Measurements from ENCODE around the gene SH3RF2.

Gene SH3RF2

DNA sequence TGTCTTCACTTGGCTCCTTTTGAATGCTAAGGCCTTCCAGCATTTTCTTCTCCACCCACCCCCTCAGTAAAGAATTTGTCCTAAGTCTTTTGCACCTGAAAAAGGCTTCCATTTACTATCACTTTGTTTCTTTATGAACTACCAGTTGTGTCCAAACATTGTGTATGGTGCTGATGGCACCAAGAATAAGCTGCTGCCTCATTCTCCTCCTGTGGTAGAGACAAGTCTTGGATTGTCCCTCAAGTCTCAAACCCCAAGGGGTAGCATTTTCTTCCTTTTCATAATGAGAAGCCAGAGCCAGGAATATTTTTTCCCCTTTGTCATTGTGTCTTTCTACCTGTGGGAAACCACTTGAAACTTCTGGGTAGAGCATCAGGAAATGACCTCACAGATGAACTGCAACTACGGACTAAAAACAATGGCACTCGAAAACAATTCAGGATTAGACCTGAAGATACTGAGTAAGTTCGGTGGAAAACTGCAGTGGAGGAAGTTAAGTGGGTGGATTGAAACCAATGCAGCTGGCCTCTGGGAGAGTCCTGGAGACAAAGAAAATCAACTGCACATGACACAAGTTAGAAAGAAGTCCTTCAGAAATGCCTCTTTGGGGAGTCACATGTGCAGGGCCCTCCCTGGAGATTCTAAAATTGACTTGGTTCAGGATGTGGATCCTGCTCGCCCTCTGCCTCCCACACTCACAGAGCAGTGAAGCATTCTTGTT, 80.5 kb downstream of the SH3RF2 start:
- TF ChIP-seq, protein P1, sequence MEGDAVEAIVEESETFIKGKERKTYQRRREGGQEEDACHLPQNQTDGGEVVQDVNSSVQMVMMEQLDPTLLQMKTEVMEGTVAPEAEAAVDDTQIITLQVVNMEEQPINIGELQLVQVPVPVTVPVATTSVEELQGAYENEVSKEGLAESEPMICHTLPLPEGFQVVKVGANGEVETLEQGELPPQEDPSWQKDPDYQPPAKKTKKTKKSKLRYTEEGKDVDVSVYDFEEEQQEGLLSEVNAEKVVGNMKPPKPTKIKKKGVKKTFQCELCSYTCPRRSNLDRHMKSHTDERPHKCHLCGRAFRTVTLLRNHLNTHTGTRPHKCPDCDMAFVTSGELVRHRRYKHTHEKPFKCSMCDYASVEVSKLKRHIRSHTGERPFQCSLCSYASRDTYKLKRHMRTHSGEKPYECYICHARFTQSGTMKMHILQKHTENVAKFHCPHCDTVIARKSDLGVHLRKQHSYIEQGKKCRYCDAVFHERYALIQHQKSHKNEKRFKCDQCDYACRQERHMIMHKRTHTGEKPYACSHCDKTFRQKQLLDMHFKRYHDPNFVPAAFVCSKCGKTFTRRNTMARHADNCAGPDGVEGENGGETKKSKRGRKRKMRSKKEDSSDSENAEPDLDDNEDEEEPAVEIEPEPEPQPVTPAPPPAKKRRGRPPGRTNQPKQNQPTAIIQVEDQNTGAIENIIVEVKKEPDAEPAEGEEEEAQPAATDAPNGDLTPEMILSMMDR (IDR thresholded peaks at IDR 0.05): no peak
- intact Hi-C loops (cut with DNase I; ENCODE audit: low total_unique reads): no loop called here
- H3K4me3 ChIP-seq: no peak overlapping the region
- H3K4me1 ChIP-seq: no peaks in the 10 kb centered on the region
- no peaks in the 10 kb centered on the region for H3K9me3 ChIP-seq
- H3K36me3 ChIP-seq: peaks cover 0 to 8% (median 0%) of the 10 kb centered on the region in 3 donors
- DNase-seq: no peak
- H3K27ac ChIP-seq: no peak overlapping the region
- H3K27me3 ChIP-seq: no peaks in the 10 kb centered on the region

DNA sequence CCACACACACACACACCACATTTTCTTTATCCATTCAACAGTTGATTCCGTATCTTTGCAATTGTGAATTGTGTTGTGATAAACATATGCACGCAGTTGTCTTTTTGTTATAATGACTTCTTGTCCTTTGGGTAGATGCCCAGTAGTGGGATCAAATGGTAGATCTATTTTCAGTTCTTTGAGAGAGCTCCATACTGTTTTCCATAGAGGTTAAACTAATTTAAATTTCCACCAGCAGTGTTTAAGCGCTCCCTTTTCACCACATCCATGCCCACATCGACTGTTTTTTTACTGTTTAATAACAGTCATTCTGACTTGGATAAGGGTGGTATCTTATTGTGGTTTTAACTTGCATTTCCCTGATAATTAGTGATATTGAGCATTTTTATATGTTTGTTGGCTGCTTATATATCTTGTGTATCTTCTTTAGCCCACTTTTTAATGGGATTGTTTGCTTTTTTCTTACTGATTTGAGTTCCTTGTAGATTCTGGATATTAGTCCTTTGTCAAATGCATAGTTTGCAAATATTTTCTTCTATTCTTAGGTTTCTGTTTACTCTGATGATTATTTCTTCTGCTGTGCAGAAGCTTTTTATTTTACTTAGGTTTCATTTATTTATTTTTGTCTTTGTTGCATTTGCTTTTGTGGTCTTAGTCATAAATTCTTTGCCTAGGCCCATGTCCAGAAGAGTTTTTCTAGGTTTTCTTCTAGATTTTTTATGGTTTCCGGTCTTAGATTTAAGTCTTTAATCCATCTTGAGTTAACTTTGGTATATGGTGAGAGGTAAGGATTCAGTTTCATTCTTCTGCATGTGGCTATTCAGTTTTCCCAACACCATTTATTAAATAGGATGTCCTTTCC, 82.4 kb downstream of the SH3RF2 start:
- H3K4me1 ChIP-seq: no peaks in the 10 kb centered on the region
- intact Hi-C loops (cut with DNase I; ENCODE audit: low total_unique reads): no loop called here
- no peak for DNase-seq
- peaks cover 0 to 4% (median 0%) of the 10 kb centered on the region in 3 donors for H3K36me3 ChIP-seq
- H3K27ac ChIP-seq: no peak overlapping the region
- H3K4me3 ChIP-seq: no peak overlapping the region
- no peaks in the 10 kb centered on the region for H3K9me3 ChIP-seq
- no peaks in the 10 kb centered on the region for H3K27me3 ChIP-seq
- TF ChIP-seq, protein P1 (IDR thresholded peaks at IDR 0.05): no peak

DNA sequence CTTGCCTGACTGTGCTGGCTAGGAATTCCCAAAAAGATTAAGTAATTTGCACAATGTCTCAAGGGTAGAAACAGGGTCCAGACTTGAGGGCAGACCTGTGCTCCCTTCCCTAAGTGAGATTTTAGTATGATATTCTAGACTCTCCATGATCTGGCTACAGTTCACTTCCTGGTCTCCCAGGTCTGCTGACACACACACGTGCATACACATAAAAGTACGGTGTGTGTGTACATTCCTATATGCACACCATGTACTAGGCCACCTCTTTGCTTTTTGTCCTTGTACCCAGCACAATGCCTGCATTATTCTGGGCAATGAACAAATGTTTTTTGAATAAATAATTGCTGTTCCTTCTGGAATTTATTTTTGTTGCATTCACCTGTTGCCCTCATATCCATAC, 83.7 kb downstream of the SH3RF2 start:
- Histone ChIP-seq H3K27me3 (no peaks in the 10 kb centered on the region), H3K9me3 (no peaks in the 10 kb centered on the region), H3K27ac (no peak overlapping the region), H3K4me3 (no peak overlapping the region), H3K4me1 (no peaks in the 10 kb centered on the region), H3K36me3 (no peaks in the 10 kb centered on the region)
- TF ChIP-seq, protein P1 (IDR thresholded peaks at IDR 0.05): no peak
- no peak for DNase-seq
- intact Hi-C loops (cut with DNase I; ENCODE audit: low total_unique reads): no loop called here

DNA sequence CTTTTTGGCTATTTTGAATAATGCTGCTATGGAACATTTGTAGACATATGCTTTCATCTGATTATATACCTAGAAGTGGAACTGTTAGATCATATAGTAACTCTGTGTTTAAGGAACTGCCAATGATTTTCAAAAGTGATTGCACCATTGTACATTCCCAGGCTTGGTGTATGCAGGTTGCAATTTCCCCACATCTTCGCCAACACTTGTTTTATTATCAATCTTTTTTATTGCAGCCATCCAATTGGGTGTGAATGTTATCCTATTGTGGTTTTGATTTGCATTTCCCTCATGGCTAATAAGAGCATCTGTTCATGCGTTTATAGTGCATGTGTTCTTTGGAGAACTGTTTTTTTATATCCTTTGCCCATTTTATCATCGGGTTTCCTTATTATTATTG, 87.7 kb downstream of the SH3RF2 start:
- DNase-seq: no peak
- H3K9me3 ChIP-seq: no peaks in the 10 kb centered on the region
- H3K4me3 ChIP-seq: no peak overlapping the region
- intact Hi-C loops (cut with DNase I; ENCODE audit: low total_unique reads): no loop called here
- TF ChIP-seq, protein P1 (IDR thresholded peaks at IDR 0.05): no peak
- no peaks in the 10 kb centered on the region for H3K4me1 ChIP-seq
- no peaks in the 10 kb centered on the region for H3K36me3 ChIP-seq
- no peaks in the 10 kb centered on the region for H3K27me3 ChIP-seq
- H3K27ac ChIP-seq: no peak overlapping the region

DNA sequence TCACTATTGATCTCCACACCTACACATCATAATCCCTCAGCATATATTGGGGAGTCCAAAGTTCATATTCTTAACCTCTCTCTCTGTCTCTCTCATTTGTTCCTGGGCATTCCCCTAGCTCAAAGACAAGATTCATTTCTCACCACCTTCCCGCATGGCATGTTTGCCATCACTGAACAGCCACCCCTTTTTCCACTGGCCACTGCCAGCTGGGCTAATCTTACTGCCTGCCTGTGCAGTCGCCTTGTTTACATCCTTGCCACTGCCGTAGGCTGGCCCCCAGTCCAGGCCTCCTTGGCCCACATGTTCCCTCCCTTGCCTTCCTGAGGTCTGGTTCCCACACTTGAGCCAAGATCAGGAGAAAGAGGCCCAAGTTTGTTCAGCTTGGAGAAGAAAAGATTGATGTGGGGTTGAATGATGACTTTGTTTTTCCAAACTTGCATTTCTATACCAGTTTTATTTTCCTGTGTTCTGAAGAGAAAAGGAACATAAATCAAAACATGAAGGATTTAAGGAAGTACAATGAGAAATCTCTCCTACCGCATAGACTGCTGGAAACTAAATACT, 88.8 kb downstream of the SH3RF2 start:
- Histone ChIP-seq H3K27ac (no peak overlapping the region), H3K4me3 (no peak overlapping the region), H3K27me3 (no peaks in the 10 kb centered on the region), H3K4me1 (no peaks in the 10 kb centered on the region), H3K36me3 (no peaks in the 10 kb centered on the region), H3K9me3 (no peaks in the 10 kb centered on the region)
- TF ChIP-seq, protein P1 (IDR thresholded peaks at IDR 0.05): no peak
- intact Hi-C loops (cut with DNase I; ENCODE audit: low total_unique reads): no loop called here
- no peak for DNase-seq
